Endometrial microvascular endothelial cells (primary cell): ENCODE measurements around the gene SLC39A8. TPM values are rescaled to one million over a fixed set of nuclear protein-coding genes. Genes with fewer than 3 reads are reported as not detected.
"Not testable (repeated sequence)": the region's sequence is repeated elsewhere in the genome, so short reads cannot be mapped to it uniquely, and the experiment has no call there.

Source experiments
- in situ Hi-C: cut with HindIII; loops from 2 replicates; pipeline ENCODE4 v1.10.0; 2017; ENCODE audit warnings: low sequenced_read_pairs, low pct_unique_long_range_greater_than_20kb; ENCODE audit errors: inconsistent ontology term
- total RNA-seq: library from RNA; depleted of rRNA; stranded (reverse); fragments of >200 nt; gene quantifications from one replicate; pipeline ENCODE4 v1.2.3, GENCODE V29; 2015; ENCODE audit errors: inconsistent ontology term

SLC39A8 gene
- total RNA-seq, 1 donor from 2014 or later: 4.8 TPM

DNA sequence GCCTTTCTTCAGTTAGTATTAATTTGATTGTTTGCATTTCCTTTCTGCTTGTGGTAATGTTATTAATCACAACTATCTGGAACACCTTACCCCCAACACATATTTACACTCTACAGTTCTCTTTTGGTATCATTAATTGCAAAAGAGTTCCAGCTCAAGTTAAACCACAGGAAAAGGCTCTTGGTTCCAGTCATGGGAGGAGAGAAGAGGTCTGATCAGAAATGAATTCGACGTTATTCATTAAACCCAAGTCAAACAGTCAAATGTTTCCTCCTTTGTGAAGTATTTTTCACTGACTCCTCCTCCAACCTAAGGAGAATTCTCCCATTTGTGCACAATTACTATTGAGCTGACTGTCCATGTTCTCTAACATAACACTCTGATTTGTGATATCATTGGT, 91.4 kb downstream of the SLC39A8 start:
- in situ Hi-C loops: no loop called here

DNA sequence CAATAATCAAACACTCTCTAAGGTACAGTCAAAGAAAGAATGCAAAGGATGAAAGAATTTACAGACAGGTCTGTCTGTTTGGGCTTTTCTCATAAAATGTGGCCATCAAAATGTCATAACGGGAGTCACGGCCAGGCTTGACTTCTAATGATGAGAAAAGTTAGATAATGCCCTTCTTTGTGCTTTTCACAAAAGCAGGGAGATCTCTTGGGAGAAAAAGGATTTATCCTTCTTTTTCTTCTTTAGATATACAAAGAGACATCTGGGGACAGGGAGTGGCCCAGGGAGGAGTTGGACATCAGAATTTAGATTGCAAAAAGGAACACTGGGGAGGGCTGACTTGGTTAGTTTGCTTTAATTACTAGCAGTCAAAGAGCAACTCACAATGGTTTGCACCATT, 93.1 kb downstream of the SLC39A8 start:
- in situ Hi-C loops: no loop called here

DNA sequence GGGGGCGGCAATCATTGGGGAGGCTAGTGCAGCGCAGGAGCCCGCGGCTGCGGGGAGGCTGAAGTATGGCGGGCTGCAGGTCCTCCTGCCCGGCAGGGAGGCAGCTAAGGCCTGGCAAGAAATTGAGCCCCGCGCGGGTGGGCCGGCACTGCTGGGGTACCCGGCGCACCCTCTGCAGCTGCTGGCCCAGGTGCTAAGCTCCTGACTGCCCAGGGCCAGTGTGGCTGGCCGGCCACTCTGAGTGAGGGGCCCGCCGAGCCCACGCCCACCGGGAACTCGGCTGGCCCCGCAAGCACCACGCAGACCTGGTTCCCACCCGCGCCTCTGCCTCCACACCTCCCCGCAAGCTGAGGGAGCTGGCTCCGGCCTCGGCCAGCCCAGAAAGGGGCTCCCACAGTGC, 94.9 kb downstream of the SLC39A8 start:
- in situ Hi-C loops: no loop called here

DNA sequence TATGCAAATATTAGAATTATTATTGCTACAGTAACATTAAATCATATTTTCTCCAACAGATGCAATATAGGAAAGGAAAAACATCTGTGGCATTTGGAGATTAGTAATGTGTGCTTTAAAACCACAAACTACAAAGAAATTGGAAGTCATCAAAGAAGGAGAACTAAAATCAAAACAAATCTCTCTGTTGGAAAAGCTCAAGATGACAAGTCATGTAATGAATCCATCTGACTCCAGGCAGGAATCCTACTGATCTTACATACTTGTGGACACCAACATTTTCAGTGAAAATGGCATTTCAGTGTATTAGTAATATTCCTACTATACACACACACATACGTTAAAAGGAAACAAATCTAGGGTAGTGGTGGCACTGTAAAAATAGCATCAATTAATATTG, 98.2 kb downstream of the SLC39A8 start:
- in situ Hi-C loops: no loop called here

DNA sequence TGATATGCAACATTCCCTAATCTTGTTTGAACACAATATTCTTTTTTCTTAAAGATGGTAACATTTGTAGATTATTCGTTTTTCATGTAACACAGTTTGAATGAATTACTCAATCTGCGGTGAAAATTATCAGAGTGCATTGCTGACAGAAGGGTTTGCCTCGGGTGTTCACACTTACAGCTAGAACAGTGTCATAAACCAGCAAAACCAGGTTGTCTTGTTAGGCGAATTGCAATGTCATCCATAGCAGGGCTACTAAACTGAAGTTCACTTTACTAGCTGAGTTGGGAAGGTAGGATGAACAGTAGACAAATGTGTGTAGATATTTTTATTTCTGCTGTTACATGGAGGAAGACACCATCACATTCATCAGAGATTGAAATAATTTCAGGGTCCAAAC, 98.9 kb downstream of the SLC39A8 start:
- in situ Hi-C loops: no loop called here

DNA sequence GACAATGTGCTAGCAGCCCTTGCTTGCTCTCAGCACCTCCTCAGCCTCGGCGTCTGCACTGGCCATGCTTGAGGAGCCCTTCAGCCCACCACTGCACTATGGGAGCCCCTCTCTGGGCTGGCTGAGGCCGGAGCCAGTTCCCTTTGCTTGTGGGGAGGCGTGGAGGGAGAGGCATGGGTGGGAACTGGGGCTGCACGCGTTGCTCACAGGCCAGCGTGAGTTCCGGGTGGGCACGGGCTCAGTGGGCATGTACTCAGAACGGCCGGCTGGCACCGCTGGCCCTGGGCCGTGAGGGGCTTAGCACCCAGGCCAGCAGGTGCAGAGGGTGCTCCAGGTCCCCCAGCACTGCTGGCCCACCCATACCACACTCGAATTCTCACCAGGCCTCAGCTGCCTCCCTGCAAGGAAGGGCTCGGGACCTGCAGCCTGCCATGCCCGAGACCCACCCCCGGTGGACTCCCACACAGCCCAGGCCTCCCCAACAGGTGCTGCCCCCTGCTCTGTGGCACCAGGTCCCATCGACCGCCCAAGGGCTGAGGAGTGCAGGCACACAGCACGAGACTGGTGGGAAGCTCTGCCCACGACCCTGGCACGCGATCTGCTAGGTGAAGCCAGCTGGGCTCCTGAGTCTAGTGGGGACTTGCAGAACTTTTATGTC, 100.3 kb downstream of the SLC39A8 start:
- in situ Hi-C loops: no loop called here

DNA sequence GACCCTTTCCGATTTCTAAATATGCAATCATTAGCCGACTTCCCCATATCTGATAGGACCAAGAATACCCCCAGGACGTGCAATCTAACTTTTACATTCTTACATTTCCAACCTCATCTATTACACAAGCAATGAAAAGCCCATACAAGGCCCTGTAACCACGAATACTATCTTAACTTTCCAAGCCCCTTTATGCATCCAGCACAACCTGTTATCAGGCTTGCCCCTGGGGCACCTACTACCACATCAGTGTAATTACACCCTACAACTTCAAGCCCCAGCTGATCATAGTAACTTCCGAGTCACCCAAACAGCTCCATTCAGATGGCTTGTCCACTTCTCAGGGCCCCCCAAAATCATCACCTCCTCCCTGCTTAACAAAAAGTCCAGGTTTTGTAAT, 102.0 kb downstream of the SLC39A8 start:
- in situ Hi-C loops: not testable (repeated sequence)

DNA sequence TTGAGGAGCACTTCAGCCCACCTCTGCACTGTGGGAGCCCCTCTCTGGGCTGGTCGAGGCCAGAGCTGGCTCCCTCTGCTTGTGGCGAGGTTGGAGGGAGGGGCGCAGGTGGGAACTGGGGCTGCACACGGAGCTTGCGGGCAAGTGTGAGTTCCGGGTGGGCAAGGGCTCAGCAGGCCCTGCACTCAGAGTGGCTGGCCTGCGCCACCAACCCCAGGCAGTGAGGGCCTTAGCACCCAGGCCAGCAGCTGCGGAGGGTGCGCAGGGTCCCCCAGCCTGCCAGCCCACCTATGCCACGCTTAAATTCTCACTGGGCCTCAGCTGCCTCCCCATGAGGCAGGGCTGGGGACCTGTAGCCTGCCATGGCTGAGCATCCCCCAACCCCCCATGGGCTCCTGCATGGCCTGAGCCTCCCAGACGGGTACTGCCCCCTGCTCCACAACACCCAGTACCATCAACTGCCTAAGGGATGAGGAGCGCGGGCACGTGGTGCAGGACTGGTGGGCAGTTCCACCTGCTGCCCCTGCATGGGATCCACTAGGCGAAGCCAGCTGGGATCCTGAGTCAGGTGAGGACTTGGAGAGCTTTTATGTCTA, 110.9 kb downstream of the SLC39A8 start:
- in situ Hi-C loops: no loop called here

DNA sequence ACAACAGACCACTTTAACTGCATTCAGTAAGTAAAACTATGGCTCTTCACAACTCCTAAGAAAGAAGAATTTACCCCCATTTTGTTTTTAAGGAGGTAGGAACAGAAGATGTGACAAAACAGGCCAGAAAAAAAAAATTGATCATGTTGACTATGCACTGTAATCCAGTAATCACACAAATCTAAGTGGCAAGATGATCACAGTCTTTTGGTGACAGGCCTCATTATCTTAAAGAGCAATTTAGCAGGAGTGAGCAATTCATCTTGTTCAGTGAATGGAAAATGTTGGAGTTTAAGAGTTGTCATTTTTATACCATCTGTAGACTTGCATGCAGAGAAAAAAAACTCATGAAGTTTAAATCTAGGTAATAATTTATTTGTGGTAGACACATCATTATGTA, 115.1 kb downstream of the SLC39A8 start:
- in situ Hi-C loops: no loop called here

DNA sequence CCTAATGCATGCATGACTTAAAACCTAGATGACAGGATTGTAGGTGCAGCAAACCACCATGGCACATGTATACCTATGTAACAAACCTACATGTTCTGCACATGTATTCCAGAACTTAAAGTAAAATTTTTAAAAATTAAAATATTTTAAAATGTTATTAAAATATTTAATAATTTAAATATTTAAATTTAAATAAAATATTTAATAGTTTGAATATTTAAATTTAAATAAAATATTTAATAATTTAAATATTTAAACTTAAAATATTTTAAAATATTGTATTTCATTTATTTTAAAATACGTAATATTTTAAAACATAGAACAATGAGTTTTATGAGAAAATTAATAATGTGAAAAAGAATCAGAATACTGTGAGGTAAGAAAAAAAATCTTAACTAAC, 117.9 kb downstream of the SLC39A8 start:
- in situ Hi-C loops: no loop called here

DNA sequence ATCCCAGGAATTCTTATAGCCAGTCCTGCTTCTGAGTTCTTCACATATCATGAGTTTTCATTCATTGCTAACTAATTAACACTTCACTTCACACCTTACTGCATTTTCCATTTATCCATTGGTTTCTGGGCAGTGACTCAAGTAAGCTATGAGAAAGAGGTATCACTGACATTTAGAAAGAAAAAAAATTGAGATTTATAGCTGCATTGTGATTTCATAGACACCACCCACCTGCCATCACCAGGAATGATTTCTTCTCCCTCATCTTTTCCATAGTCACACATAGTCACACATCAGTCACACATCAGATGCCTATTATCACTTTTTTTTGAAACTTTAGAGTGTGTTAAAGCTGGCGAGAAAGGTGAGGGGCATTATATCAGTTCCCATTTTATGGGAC, 121.8 kb downstream of the SLC39A8 start:
- in situ Hi-C loops: no loop called here

DNA sequence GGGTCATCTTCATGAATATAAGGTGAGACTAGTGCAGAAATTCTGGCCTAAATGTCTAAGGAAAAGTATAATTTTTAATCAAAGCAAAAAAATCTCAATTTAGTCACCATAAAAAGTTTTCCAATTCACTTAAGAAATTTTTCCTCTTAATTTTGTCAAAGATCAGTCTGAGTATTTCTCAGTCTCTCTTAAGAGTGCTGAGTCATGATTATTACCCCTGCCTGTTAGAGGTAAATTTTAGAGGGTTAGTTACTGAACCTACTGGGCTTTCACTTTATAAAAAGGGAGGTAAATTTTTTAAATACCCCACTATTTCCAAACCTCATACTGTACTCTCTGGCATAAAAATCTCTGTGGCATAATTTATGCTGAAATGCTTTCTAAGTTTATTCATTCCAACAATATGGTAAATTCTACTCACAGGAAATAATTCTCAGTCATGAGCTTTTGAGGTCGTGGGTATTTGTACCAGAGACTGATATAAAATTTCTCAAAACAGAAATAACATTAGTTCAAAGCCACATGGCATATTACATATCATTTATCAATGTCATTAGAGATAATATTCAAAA, 122.4 kb downstream of the SLC39A8 start:
- in situ Hi-C loops: no loop called here

DNA sequence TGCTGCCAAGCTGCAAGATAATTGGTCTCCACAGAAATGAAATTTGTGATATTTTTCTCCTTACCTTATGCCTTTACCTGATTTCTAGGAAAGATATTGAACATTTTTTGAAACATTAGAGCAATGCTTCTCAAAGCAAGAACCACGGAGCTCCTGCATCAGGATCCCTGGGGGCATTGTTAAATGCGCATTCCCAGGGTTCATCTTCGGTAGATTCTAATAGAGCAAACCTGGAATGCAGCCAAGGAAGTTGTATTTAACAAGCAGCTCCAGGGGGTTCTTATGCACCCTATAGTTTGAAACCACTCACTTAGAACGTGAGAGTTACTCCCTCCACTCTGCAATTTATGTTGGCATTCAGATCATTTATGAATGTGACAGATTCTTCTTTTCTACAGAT, 126.2 kb downstream of the SLC39A8 start:
- in situ Hi-C loops: no loop called here

DNA sequence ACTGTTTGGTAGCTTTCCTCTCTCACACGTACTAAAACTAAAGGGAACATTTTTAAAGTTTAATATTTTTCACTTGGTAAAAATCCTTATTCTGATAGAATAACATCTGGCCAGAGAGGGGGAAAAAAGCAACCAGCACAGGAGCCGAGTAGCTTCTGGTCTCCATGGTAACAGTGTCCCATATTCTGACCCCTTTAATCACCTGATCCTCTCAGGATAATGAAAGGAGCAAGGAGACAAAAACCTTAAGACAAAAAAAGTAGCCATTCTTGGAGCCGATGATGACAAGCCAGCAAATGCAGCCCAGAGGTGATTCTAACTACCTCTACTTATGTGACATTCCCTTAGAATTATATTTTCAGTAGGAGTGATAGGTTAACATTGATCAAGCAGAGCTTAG, 126.6 kb downstream of the SLC39A8 start:
- in situ Hi-C loops: no loop called here

DNA sequence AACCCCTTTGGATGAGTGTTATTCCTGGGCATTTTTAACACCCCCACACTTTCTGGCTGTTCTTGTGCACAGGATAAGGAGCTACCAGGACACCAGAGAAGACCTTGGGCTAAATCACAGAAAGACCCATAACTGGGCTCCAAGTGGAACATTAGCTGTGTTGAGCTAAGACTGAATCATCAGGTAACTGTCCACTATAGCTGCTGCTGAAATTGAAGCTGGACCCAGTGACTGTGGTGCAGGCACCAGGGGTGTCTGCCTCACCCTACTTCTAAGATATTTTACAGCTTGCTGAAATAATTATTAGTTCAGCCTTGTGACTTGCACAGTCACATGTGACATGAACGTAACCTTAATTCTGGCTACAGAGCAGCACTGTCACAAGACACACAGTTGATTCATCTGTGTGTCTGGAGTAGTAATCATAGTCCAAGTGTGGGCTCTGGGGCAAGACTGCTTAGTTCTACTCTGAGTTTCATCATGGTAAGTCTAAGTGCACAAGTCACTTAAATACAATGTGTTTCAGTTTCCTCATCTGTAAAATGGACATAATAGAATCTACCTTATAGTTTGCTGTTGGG, 127.4 kb downstream of the SLC39A8 start:
- in situ Hi-C loops: no loop called here

DNA sequence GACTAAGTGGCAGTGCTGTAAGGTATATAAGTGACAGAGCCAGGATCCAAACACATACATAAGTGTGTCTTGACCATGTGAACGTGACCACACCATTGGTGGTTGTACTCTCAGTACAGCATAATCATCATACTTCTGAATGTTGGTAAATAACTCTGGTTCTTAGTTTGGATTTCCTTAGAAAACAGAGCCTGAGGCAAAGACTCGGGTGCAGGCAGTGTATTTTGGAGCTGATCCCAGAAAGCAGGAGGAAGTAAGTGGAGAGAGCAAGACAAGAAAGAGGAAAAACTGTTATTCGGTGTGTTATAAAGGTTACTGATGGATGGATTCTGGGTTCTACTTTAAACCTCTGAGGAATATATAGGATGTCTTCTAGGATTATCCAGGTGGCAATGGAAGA, 127.9 kb downstream of the SLC39A8 start:
- in situ Hi-C loops: no loop called here

DNA sequence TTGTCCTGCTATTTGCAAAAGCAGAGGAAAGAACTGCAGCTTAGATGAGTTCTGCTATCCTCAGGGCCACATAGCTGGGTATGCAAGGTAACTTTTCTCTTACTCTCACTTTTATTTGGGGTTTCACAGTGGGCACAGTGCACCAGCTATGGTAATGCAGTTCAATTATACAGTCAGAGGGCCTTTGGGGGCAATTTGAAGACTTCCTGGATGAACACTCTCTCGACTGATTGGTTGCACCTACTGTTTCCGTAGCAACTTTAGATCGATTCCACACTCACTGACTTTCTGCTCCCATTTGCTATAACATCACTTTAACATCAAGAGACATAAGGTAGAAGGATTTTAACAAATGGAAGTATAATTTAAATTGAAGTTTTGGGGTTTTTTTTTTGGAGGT, 128.6 kb downstream of the SLC39A8 start:
- in situ Hi-C loops: no loop called here

DNA sequence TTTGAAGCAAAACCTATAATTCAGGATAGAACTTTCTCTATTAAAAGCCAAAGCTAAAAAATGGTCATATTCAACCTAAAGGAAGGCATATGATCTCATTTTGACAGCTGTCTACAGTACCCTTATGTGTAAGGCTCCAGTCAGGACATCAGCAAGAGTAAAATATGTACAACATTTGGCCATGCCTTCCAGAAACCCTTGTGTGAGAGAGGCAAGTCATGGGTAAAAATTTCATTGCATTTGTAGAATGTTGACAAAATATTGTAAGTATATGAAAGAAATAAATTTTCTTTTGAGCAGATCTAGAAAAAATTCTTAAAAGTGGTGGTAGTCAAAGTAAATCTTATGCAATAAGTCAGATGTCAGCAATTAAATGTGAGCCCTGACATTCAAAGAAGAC, 132.3 kb downstream of the SLC39A8 start:
- in situ Hi-C loops: no loop called here
